K562 treated with DMSO at 1 percent for 12 hours (cell line): ENCODE results near the gene IL13. TPM values are rescaled to one million over a fixed set of nuclear protein-coding genes. Genes with fewer than 3 reads are reported as not detected.

Experiments used
- total RNA-seq: library from RNA; unstranded; fragments of 300-600 nt; gene quantifications from 2 replicates; pipeline ENCODE4 v1.2.3, GENCODE V29; 2022; ENCODE audit not compliant: insufficient read depth

Gene IL13
- not detected in 2 replicates for total RNA-seq

GRCh38 chr5:132657676-132658380 lies at the start of gene IL13:
IL13 (plus strand) TSS chr5:132658173; CDS start chr5:132658187, 14 bp downstream.

GRCh38 chr5:132673939-132674630 lies 16.1 kb downstream of the IL13 start, which contains the start of gene IL4:
IL4 (plus strand) TSS chr5:132673989; CDS start chr5:132674051, 62 bp downstream.

Other genes starting within 250 kb of the IL13 start
- gene IRF1, start 167.4 kb upstream of the IL13 start, total RNA-seq: 37.2 and 37.9 TPM in 2 replicates
- not detected in 2 replicates for gene IL5, start 114.7 kb upstream of the IL13 start, total RNA-seq
- gene RAD50, start 101.2 kb upstream of the IL13 start, total RNA-seq: 8.2 and 25.8 TPM in 2 replicates
- gene IL4, start 15.8 kb downstream of the IL13 start, total RNA-seq: not detected in 2 replicates
- gene KIF3A, start 79.4 kb downstream of the IL13 start, total RNA-seq: 3.6 and 5.4 TPM in 2 replicates
- gene CCNI2, start 89.3 kb downstream of the IL13 start, total RNA-seq: 6.4 and 10.8 TPM in 2 replicates
- 32.5 and 94.8 TPM in 2 replicates for gene SEPTIN8, start 119.1 kb downstream of the IL13 start, total RNA-seq
- not detected in 2 replicates for gene SOWAHA, start 155.1 kb downstream of the IL13 start, total RNA-seq
- 21.6 and 40.0 TPM in 2 replicates for gene SHROOM1, start 172.5 kb downstream of the IL13 start, total RNA-seq
- not detected in 2 replicates for gene GDF9, start 208.3 kb downstream of the IL13 start, total RNA-seq
- gene UQCRQ, start 208.5 kb downstream of the IL13 start, total RNA-seq: 164 and 351 TPM in 2 replicates
- 0.96 and 5.3 TPM in 2 replicates for gene LEAP2, start 215.5 kb downstream of the IL13 start, total RNA-seq